Adipocyte (in vitro differentiated cells): Measurements from ENCODE around the gene DUOXA2.
"Not testable (repeated sequence)": the region's sequence is repeated elsewhere in the genome, so short reads cannot be mapped to it uniquely, and the experiment has no call there.

Source experiments
- DNase-seq: peaks from one replicate; pipeline ENCODE4 v3.0.0-alpha.2; 2015; ENCODE audit warnings: low read depth
- H3K27me3 ChIP-seq: replicated peaks from 2 replicates; pipeline ENCODE4 v1.7.0; 2013; ENCODE audit warnings: mild to moderate bottlenecking, low read length, moderate library complexity; ENCODE audit not compliant: control insufficient read depth, insufficient read depth
- H3K36me3 ChIP-seq: 2 replicates; pipeline ENCODE4 v1.7.0; 2013; ENCODE audit warnings: low read length, mild to moderate bottlenecking, moderate library complexity; ENCODE audit not compliant: control insufficient read depth, insufficient read depth, severe bottlenecking
- H3K4me1 ChIP-seq: 2 replicates; pipeline ENCODE4 v1.7.0; 2013; ENCODE audit warnings: mild to moderate bottlenecking, low read length, moderate library complexity; ENCODE audit not compliant: control insufficient read depth, insufficient read depth
- H3K4me3 ChIP-seq: 2 replicates; pipeline ENCODE4 v1.7.0; 2013; ENCODE audit warnings: mild to moderate bottlenecking, low read length, moderate library complexity
- H3K9ac ChIP-seq: 2 replicates; pipeline ENCODE4 v1.7.0; 2013; ENCODE audit warnings: mild to moderate bottlenecking, low read length, moderate library complexity
- H3K9me3 ChIP-seq: 2 replicates; pipeline ENCODE4 v1.7.0; 2013; ENCODE audit warnings: mild to moderate bottlenecking, low read length, moderate library complexity; ENCODE audit not compliant: control insufficient read depth

The DUOXA2 gene

GRCh38 chr15:45099549-45100165 lies 14.5 kb upstream of the DUOXA2 start:
- no peak overlapping the region for H3K9ac ChIP-seq
- peaks cover 62% of the 10 kb centered on the region for H3K27me3 ChIP-seq
- no peaks in the 10 kb centered on the region for H3K4me1 ChIP-seq
- H3K9me3 ChIP-seq, result no peaks in the 10 kb centered on the region
- H3K36me3 ChIP-seq, result no peaks in the 10 kb centered on the region
- no peak overlapping the region for H3K4me3 ChIP-seq
- no peak for DNase-seq

GRCh38 chr15:45100884-45101625 lies 13.1 kb upstream of the DUOXA2 start:
- no peaks in the 10 kb centered on the region for H3K9me3 ChIP-seq
- H3K4me3 ChIP-seq, result no peak overlapping the region
- no peak for DNase-seq
- H3K4me1 ChIP-seq, result no peaks in the 10 kb centered on the region
- no peak overlapping the region for H3K9ac ChIP-seq
- peaks cover 53% of the 10 kb centered on the region for H3K27me3 ChIP-seq
- H3K36me3 ChIP-seq, result no peaks in the 10 kb centered on the region

- no peak for DNase-seq
- H3K27me3 ChIP-seq, result peaks cover 57% of the 10 kb centered on the region
- H3K9me3 ChIP-seq, result no peaks in the 10 kb centered on the region
- no peak overlapping the region for H3K4me3 ChIP-seq
- no peaks in the 10 kb centered on the region for H3K36me3 ChIP-seq
- H3K9ac ChIP-seq, result no peak overlapping the region
- H3K4me1 ChIP-seq, result no peaks in the 10 kb centered on the region
Measured at GRCh38 chr15:45101749-45102148, 12.4 kb upstream of the DUOXA2 start.

GRCh38 chr15:45102226-45102625 lies 11.9 kb upstream of the DUOXA2 start:
- Histone ChIP-seq H3K36me3 (no peaks in the 10 kb centered on the region), H3K9ac (no peak overlapping the region), H3K4me3 (no peak overlapping the region), H3K9me3 (no peaks in the 10 kb centered on the region), H3K4me1 (no peaks in the 10 kb centered on the region), H3K27me3 (peaks cover 61% of the 10 kb centered on the region)
- DNase-seq, result no peak

GRCh38 chr15:45104170-45104569 lies 10.0 kb upstream of the DUOXA2 start:
- not testable (repeated sequence) for H3K36me3 ChIP-seq, DNase-seq, H3K9me3 ChIP-seq, H3K9ac ChIP-seq, H3K4me1 ChIP-seq, H3K4me3 ChIP-seq
- peaks cover 57% of the 10 kb centered on the region for H3K27me3 ChIP-seq

DNA sequence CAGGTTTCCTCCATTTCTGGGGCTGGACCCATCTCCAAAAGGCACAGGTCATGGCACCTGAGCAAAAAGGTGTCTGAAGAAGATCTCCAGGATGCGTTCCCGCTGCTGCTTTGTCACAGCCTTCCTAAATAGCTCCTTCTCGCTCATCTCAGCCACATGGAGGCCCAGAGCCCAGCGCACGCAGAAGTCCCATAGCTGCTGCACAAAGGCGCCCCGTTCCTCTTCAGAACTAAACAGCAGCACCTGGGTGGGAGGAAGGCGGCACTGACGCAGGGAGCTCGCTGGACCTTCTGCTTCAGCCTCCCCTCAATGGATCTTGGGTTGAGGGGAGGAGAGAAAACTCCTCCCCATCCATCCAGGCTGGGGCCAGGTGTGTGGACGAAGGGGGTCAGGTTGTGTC lies 8.5 kb upstream of the DUOXA2 start:
- no peaks in the 10 kb centered on the region for H3K4me1 ChIP-seq
- no peak overlapping the region for H3K4me3 ChIP-seq
- H3K27me3 ChIP-seq, result peaks cover 59% of the 10 kb centered on the region
- no peak overlapping the region for H3K9ac ChIP-seq
- no peak for DNase-seq
- no peaks in the 10 kb centered on the region for H3K36me3 ChIP-seq
- H3K9me3 ChIP-seq, result no peaks in the 10 kb centered on the region

DNA sequence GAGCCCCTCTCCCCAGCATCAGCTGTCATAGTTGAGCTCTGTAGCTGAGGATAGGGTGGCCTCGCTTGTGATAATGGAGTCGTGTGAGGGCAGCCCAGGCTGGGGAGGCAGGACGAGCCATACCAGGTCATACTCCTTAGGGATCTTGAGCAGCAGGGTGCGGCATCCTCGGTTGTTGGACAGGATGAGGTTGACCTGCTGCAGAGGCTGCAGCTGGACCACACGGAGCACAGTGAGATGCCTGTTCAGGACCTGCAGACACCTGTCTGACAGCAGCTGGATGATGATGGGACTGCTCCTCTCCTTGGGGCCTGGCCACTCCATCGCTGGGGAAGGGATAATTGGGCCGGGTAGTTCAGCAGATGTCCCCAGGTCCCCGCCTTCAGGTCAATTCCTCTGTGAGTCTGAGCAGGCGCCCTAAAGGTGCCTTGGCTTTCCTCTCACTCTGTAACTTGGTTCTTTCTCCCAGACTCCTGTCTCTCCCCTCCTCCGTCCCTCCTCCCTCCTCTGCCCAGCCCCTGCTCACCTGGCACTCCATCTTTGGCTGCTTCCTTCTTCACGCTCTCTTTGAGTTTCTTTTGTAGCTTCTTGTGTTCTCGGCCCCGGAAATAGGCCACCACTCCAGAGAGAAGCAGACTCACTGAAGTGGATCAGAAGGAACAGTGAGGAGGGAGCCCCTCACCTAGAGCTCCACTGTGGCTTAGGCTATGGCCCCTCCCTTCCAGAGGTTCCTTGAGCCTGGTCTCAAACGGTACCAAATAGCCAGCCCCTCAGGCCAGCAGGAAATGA lies 7.9 kb upstream of the DUOXA2 start:
- no peak for DNase-seq
- Histone ChIP-seq H3K9me3 (no peaks in the 10 kb centered on the region), H3K36me3 (no peaks in the 10 kb centered on the region), H3K4me1 (no peaks in the 10 kb centered on the region), H3K27me3 (peaks cover 58% of the 10 kb centered on the region), H3K9ac (no peak overlapping the region), H3K4me3 (no peak overlapping the region)

DNA sequence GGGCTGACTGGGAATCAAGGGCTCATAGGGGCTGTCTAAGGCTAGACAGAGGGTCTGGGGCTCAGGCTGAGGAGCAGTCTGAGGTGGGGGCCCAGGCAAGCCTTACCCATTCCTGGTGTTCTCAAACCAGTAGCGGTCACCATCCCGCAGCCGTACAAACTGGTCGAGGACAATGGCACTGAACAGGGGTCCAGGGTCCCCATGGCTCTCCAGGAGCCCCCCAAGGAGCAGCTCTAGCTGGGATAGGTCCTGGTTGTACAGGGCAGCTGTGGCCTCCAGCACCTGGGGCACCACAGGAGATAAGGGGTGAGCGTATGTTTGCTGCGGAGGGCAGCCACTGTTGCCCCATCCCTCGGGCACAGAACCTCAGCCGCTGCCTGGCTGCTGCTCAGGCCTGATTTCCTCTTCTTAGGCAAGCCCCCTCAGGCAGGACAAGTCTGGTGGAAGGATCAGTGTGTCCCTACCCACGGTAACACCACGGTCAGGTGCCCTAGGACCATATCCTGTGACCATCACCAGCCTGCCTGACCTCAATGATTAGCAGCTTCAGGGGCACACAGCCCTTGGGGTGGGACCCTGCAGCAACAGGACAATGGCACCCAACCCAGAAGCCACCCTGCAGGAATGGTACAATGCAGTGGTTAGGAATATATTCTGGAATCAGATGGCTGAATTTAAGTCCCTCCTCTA lies 6.0 kb upstream of the DUOXA2 start:
- H3K4me1 ChIP-seq, result peaks cover 4% of the 10 kb centered on the region
- peaks cover 61% of the 10 kb centered on the region for H3K27me3 ChIP-seq
- H3K9ac ChIP-seq, result no peak overlapping the region
- H3K4me3 ChIP-seq, result no peak overlapping the region
- no peak for DNase-seq
- no peaks in the 10 kb centered on the region for H3K9me3 ChIP-seq
- H3K36me3 ChIP-seq, result no peaks in the 10 kb centered on the region

DNA sequence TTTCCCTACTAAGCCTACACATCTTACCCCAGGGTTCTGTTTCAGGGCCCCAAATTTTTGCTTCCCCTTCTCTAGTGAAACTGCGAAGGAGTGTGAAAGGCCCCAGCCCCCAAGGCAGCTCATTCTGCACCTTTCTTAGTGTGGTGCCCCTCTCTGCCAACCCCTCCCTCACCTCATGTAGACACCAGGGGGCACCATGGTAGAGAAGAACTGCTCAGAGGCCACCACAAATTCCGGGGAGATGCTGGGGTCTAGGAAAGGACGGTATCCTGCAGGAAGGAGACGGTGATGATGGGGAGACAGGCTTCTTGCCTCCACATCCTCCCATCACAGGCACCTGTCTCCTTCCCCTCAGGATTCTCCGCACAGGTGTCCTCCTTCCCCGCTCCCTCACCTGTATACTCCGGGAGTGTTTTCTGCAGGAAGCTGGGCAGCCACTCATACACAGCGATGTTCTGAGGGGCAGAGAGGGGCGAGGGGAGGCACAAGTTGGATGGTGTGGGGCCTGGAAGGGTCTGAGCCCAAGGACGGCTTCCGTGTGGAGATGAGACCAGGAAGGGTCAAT lies 3.8 kb upstream of the DUOXA2 start:
- Histone ChIP-seq H3K36me3 (no peaks in the 10 kb centered on the region), H3K4me1 (peaks cover 4% of the 10 kb centered on the region), H3K9me3 (no peaks in the 10 kb centered on the region), H3K27me3 (peaks cover 70% of the 10 kb centered on the region), H3K4me3 (no peak overlapping the region), H3K9ac (no peak overlapping the region)
- DNase-seq, result no peak

- peaks cover 76% of the 10 kb centered on the region for H3K27me3 ChIP-seq
- DNase-seq, result no peak
- H3K4me1 ChIP-seq, result peaks cover 4% of the 10 kb centered on the region
- H3K9me3 ChIP-seq, result no peaks in the 10 kb centered on the region
- H3K36me3 ChIP-seq, result no peaks in the 10 kb centered on the region
- no peak overlapping the region for H3K4me3 ChIP-seq
- no peak overlapping the region for H3K9ac ChIP-seq
Measured at GRCh38 chr15:45111390-45112142, 2.6 kb upstream of the DUOXA2 start.
